H1 (cell line): ENCODE measurements around the gene RBM15B. TPM values are rescaled to one million over a fixed set of nuclear protein-coding genes. Genes with fewer than 3 reads are reported as not detected.
A peak's percentile ranks its signal among the peaks of the same experiment; 100 is the strongest.

Experiments
- CTCF ChIA-PET: fragments of 300-600 bp; sonication (Branson Sonifier 250); formaldehyde crosslinking; loops from one replicate; lab custom pipeline; 2021; ENCODE audit not compliant: partially characterized antibody; lab: Charles Lee
- POLR2A ChIA-PET: fragments of 300-600 bp; sonication (Branson Sonifier 250); formaldehyde crosslinking; loops from one replicate; lab custom pipeline; 2021; ENCODE audit warnings: inconsistent platforms; ENCODE audit not compliant: partially characterized antibody; lab: Charles Lee
- DNase-seq, 2 experiments: peaks; one replicate each; pipeline versions ENCODE4 v3.0.0 to v3.0.0-alpha.2; 2010 to 2022; ENCODE audit warnings: low spot score in 2 of 2, low read depth in 1 of 2, mixed read lengths in 1 of 2
- FAIRE-seq: peaks from 2 replicates; lab custom pipeline; 2011; peaks lifted over from hg19 to GRCh38; lab: Jason Lieb, UNC
- H2AFZ ChIP-seq: 2 replicates; pipeline ENCODE4 v1.8.1; 2012; ENCODE audit warnings: low read length, inconsistent platforms
- H2AK5ac ChIP-seq: 2 replicates; pipeline ENCODE4 v1.6.1; 2013; ENCODE audit warnings: low read depth, low read length
- H2BK120ac ChIP-seq: replicated peaks from 2 replicates; pipeline ENCODE3; 2013; ENCODE audit warnings: low read depth, low read length, inconsistent platforms
- H2BK12ac ChIP-seq: 2 replicates; pipeline ENCODE4 v1.6.1; 2013; ENCODE audit warnings: low read depth, low read length
- H2BK15ac ChIP-seq: 2 replicates; pipeline ENCODE4 v1.6.1; 2013; ENCODE audit warnings: low read length
- H2BK20ac ChIP-seq: 2 replicates; pipeline ENCODE4 v1.6.1; 2013; ENCODE audit warnings: low read length
- H2BK5ac ChIP-seq: 2 replicates; pipeline ENCODE4 v1.6.1; 2013; ENCODE audit warnings: low read depth, low read length
- H3K14ac ChIP-seq: 2 replicates; pipeline ENCODE4 v1.6.1; 2013; ENCODE audit warnings: inconsistent platforms; ENCODE audit not compliant: insufficient read length
- H3K18ac ChIP-seq: 2 replicates; pipeline ENCODE4 v1.6.1; 2013; ENCODE audit warnings: low read length; ENCODE audit errors: extremely low read depth
- H3K23ac ChIP-seq: 2 replicates; pipeline ENCODE4 v1.6.1; 2013; ENCODE audit warnings: inconsistent platforms; ENCODE audit not compliant: insufficient read length
- H3K23me2 ChIP-seq: 2 replicates; pipeline ENCODE4 v1.6.1; 2013; ENCODE audit warnings: low read depth, low read length
- H3K27ac ChIP-seq: 2 replicates; pipeline ENCODE4 v1.6.1; 2011; ENCODE audit warnings: low read depth, low read length, inconsistent platforms
- H3K27me3 ChIP-seq, 4 experiments: replicated peaks in 1 of 4; 1 replicate in 1 of 4; 2 replicates in 3 of 4; pipeline versions ENCODE4 v1.6.1 to v1.8.1; 2011 to 2013; ENCODE audit warnings: low read length in 3 of 4, mild to moderate bottlenecking in 3 of 4, inconsistent platforms in 2 of 4, mixed read lengths in 2 of 4, moderate library complexity in 1 of 4; ENCODE audit not compliant: control insufficient read depth in 3 of 4, insufficient read depth in 3 of 4; ENCODE audit errors: extremely low read depth in 1 of 4
- H3K36me3 ChIP-seq, 4 experiments: 2 replicates each; pipeline versions ENCODE4 v1.6.1 to v1.8.1; 2011 to 2013; ENCODE audit warnings: mild to moderate bottlenecking in 4 of 4, low read length in 3 of 4, moderate library complexity in 2 of 4, control low read depth in 1 of 4, inconsistent platforms in 1 of 4; ENCODE audit not compliant: insufficient read depth in 4 of 4, control insufficient read depth in 2 of 4
- H3K4ac ChIP-seq: replicated peaks from 2 replicates; pipeline ENCODE3; 2013; ENCODE audit warnings: low read length, low read depth, mixed read lengths, inconsistent platforms; ENCODE audit not compliant: insufficient read length
- H3K4me1 ChIP-seq, 4 experiments: replicated peaks in 1 of 4; 1 replicate in 1 of 4; 2 replicates in 3 of 4; pipeline versions ENCODE4 v1.6.1 to v1.8.1; 2011 to 2013; ENCODE audit warnings: low read length in 3 of 4, inconsistent platforms in 2 of 4, mixed read lengths in 1 of 4; ENCODE audit not compliant: insufficient read depth in 4 of 4, control insufficient read depth in 3 of 4
- H3K4me2 ChIP-seq, 2 experiments: 2 replicates each; pipeline versions ENCODE4 v1.6.1 to v1.8.1; 2011 to 2013; ENCODE audit warnings: low read depth in 2 of 2, low read length in 2 of 2, control low read depth in 1 of 2, inconsistent platforms in 1 of 2, mild to moderate bottlenecking in 1 of 2; ENCODE audit not compliant: insufficient read depth in 1 of 2
- H3K4me3 ChIP-seq, 4 experiments: fragments of 200-600, 300-600 bp in 1 of 4; sonication (generic), shearing (Covaris generic), sonication (Bioruptor Twin) in 1 of 4; 2 replicates each; pipeline versions ENCODE4 v1.5.1 to v1.8.1; 2011 to 2016; ENCODE audit warnings: low read length in 4 of 4, low read depth in 3 of 4, control low read depth in 2 of 4, inconsistent platforms in 2 of 4, mild to moderate bottlenecking in 2 of 4, mixed read lengths in 1 of 4, moderate library complexity in 1 of 4; ENCODE audit not compliant: insufficient read depth in 2 of 4; ENCODE audit errors: extremely low read depth in 1 of 4
- H3K56ac ChIP-seq: replicated peaks from 2 replicates; pipeline ENCODE3; 2013; ENCODE audit warnings: low read depth, mild to moderate bottlenecking, mixed read lengths, low read length, inconsistent platforms; ENCODE audit not compliant: insufficient read length
- H3K79me1 ChIP-seq: 2 replicates; pipeline ENCODE4 v1.6.1; 2013; ENCODE audit warnings: low read depth, low read length, control low read depth
- H3K79me2 ChIP-seq, 2 experiments: 2 replicates each; pipeline versions ENCODE4 v1.6.1 to v1.8.1; 2012 to 2013; ENCODE audit warnings: low read length in 2 of 2, mild to moderate bottlenecking in 2 of 2, inconsistent platforms in 1 of 2; ENCODE audit not compliant: insufficient read depth in 2 of 2, control insufficient read depth in 1 of 2
- H3K9ac ChIP-seq, 4 experiments: replicated peaks in 1 of 4; 1 replicate in 1 of 4; 2 replicates in 3 of 4; pipeline versions ENCODE4 v1.6.1 to v1.8.1; 2011 to 2013; ENCODE audit warnings: low read depth in 3 of 4, low read length in 3 of 4, control low read depth in 2 of 4, mild to moderate bottlenecking in 2 of 4, moderate library complexity in 2 of 4, inconsistent platforms in 1 of 4; ENCODE audit errors: extremely low read depth in 1 of 4
- H3K9me3 ChIP-seq, 2 experiments: 2 replicates each; pipeline versions ENCODE4 v1.6.1 to v1.8.1; 2012 to 2013; ENCODE audit warnings: mild to moderate bottlenecking in 2 of 2, moderate library complexity in 2 of 2, control low read depth in 1 of 2, inconsistent platforms in 1 of 2, low read depth in 1 of 2, low read length in 1 of 2, mixed read lengths in 1 of 2; ENCODE audit not compliant: insufficient read depth in 2 of 2
- H4K20me1 ChIP-seq, 2 experiments: replicated peaks in 1 of 2; 2 replicates each; pipeline versions ENCODE3 to v1.8.1; 2011 to 2013; ENCODE audit warnings: inconsistent platforms in 2 of 2, low read length in 2 of 2, mild to moderate bottlenecking in 1 of 2; ENCODE audit not compliant: insufficient read depth in 2 of 2, control insufficient read depth in 1 of 2
- H4K5ac ChIP-seq: 2 replicates; pipeline ENCODE4 v1.6.1; 2013; ENCODE audit warnings: low read length, low read depth, mixed read lengths, inconsistent platforms; ENCODE audit not compliant: insufficient read length
- H4K8ac ChIP-seq: 2 replicates; pipeline ENCODE4 v1.8.0; 2013; ENCODE audit warnings: mild to moderate bottlenecking, moderate library complexity, low read length, inconsistent platforms; ENCODE audit not compliant: insufficient read depth; ENCODE audit errors: extremely low read depth
- H4K91ac ChIP-seq: replicated peaks from 2 replicates; pipeline ENCODE3; 2013; ENCODE audit warnings: low read length, mixed read lengths, inconsistent platforms; ENCODE audit not compliant: insufficient read length
- POLR2A ChIP-seq, 2 experiments: IDR thresholded peaks; 1 replicate in 1 of 2; 2 replicates in 1 of 2; pipeline ENCODE4 v1.6.1; 2011; ENCODE audit warnings: low read depth in 2 of 2, low read length in 2 of 2, mild to moderate bottlenecking in 2 of 2; ENCODE audit errors: control extremely low read depth in 1 of 2
- POLR2AphosphoS5 ChIP-seq: IDR thresholded peaks from 2 replicates; pipeline ENCODE4 v1.6.1; 2011; ENCODE audit warnings: low read depth, low read length
- POU5F1 ChIP-seq: IDR thresholded peaks from 2 replicates; pipeline ENCODE4 v1.6.1; 2011; ENCODE audit warnings: low read depth, mild to moderate bottlenecking, low read length, moderate library complexity
- TBP ChIP-seq: IDR thresholded peaks from 2 replicates; pipeline ENCODE4 v1.6.1; 2011; ENCODE audit warnings: low read depth, low read length, improper control_type of control experiment
- WGBS, 2 experiments: shearing (Covaris generic) in 1 of 2; methylation state at CpG; one replicate each; pipeline versions ENCODE4 v1.1.6 to v1.1.7; 2013 to 2015; ENCODE audit warnings: low lambda C conversion rate in 2 of 2, mixed read lengths in 2 of 2, inconsistent platforms in 1 of 2, low coverage in 1 of 2, missing lambda C conversion rate in 1 of 2; ENCODE audit not compliant: insufficient replicate concordance in 2 of 2, insufficient coverage in 1 of 2, insufficient read length in 1 of 2; ENCODE audit errors: extremely low coverage in 1 of 2, missing lambda C conversion rate in 1 of 2; 5-methylcytosine and 5-hydroxymethylcytosine counted together
- polyA plus RNA-seq, 7 experiments: library from polyadenylated mRNA; depleted of rRNA in 3 of 7; stranded (reverse) in 5 of 7; unstranded in 2 of 7; fragments of >200 nt in 5 of 7; fragments of 200-250 nt in 2 of 7; gene quantifications; 1 replicate in 5 of 7; 2 replicates in 1 of 7; 4 replicates in 1 of 7; pipeline versions ENCODE4 v1.2.1 to v1.2.3, GENCODE V29; 2011 to 2013; ENCODE audit warnings: missing spikeins in 2 of 7, mixed read lengths in 2 of 7
- total RNA-seq: library from RNA; stranded (reverse); fragmentation: NEBNext Ultra II Directional; extraction: Animal tissue kit (Norgen Biotek cat#: 25700); gene quantifications from 2 replicates; pipeline ENCODE4 v1.2.1, GENCODE V29; 2021

Gene RBM15B
- total and polyA plus RNA-seq, 2 of the 8 experiments (the other 6 are each of a cell fraction or from before 2014, with no cell fraction given) = 22.2 to 59.1 TPM

GRCh38 chr3:51394541-51394940, 3.5 kb downstream of the RBM15B start:
- Histone ChIP-seq H2BK5ac (no peak overlapping the region), H2BK12ac (no peak overlapping the region), H3K79me2 (peaks cover 22 to 44% of the 10 kb centered on the region in 2 experiments), H2BK15ac (no peak overlapping the region), H3K23me2 (peaks cover 9% of the 10 kb centered on the region; the same call in 1 of the 2 replicates), H2BK20ac (no peak overlapping the region), H3K36me3 (peaks cover 27 to 75% (median 38%) of the 10 kb centered on the region in 4 experiments), H3K9me3 (no peaks in the 10 kb centered on the region; a peak in 1 of 4 replicates), H3K4ac (no peak overlapping the region), H3K14ac (no peak overlapping the region), H3K23ac (no peak overlapping the region), H3K79me1 (peaks cover 17% of the 10 kb centered on the region), H4K91ac (no peak overlapping the region), H3K27me3 (no peaks in the 10 kb centered on the region), H2AFZ (no peak overlapping the region), H2AK5ac (no peak overlapping the region), H3K9ac (no peak overlapping the region; a peak in 1 of 7 replicates), H4K8ac (no peak overlapping the region; the same call in 1 of the 2 replicates), H3K4me3 (0 out of 8 replicates have a peak overlapping the region, but pooled peaks of 1 of the 4 experiments have one; percentile 83), H3K56ac (no peak overlapping the region), H3K4me1 (peaks cover 0 to 20% (median 14%) of the 10 kb centered on the region in 4 experiments; a peak in 5 of 7 replicates), H4K20me1 (peaks cover 35 to 38% of the 10 kb centered on the region in 2 experiments), H4K5ac (no peak overlapping the region), H3K18ac (no peak overlapping the region), H3K27ac (no peak overlapping the region), H2BK120ac (no peak overlapping the region), H3K4me2 (peak overlapping the region; percentile 22 to 23; a peak in 3 of 4 replicates)
- CTCF ChIA-PET = interaction anchor here (1.2 to 2.0 kb wide), 3 partner anchors 9 to 287 kb away, joined by 3 to 8 read pairs (median 3); no protein-coding TSS in a partner anchor
- POLR2A ChIA-PET = interaction anchor here (0.7 to 3.9 kb wide), 6 partner anchors 9 to 16 kb away, joined by 3 to 23 read pairs (median 6); partner anchors contain the start of gene MANF
- FAIRE-seq (no peak), DNase-seq (no peak)
- 94% methylated on average over 5 of the region's 5 CpGs; no CpG with 5 or more reads in 1 of the 2 experiments for WGBS, 2 experiments
- TF ChIP-seq POU5F1 (no peak), TBP (no peak), POLR2A (IDR thresholded peaks at IDR 0.05; ENCODE audit: control extremely low read depth in 1 of 2, low read depth in 2 of 2, low read length in 2 of 2) (peak in 1 of 2 experiments; percentile 17; a peak in 1 of 3 replicates), POLR2AphosphoS5 (peak; percentile 82; the same call in 1 of the 2 replicates)
